ENCODE measurements around the gene TMTC2.
"Not testable (repeated sequence)": the region's sequence is repeated elsewhere in the genome, so short reads cannot be mapped to it uniquely, and the experiment has no call there.

TMTC2 gene

DNA sequence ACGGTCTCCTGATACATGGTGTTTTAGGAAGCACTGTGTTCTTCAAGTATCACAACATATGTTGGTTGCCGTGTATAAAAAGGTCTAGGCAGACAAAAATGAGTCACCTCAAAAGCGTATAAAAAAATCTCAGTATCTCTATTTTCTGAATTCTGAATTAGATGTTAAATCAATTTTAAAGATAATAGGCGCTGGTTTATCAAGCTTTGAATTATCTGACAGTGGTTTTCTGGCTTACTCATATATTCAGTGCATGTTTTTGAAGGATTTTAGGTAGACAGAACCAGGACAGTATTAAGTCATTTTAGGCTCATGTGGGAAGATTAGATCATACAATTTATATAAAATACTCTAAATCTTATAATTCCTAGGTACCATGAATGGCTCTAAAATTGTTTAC lies 110.8 kb downstream of the TMTC2 start:
- no peak for DNase-seq

- DNase-seq: no peak
Observed at GRCh38 chr12:82800185-82800584, 113.5 kb downstream of the TMTC2 start.

- no peak for DNase-seq
Observed at GRCh38 chr12:82801951-82802610, 115.4 kb downstream of the TMTC2 start.

DNA sequence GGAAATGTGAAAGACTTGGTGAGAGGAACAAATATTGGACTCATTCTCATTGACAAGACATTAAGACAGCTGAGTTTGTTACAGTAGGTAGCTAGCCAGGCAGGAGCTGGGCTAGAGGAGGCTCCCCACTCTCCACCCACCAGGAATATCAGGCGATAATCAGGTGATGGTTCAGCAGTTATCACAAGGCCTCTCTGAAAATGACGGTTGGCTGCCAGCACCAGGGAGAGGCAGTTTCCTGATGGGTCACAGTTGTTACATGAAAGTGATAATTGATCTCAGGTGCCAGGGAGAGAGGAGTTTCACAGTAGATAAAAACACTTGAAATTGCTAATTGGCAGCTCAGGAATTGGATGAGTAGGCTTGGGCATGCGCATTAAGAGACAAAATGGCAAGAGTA lies 116.5 kb downstream of the TMTC2 start:
- DNase-seq: no peak

- no peak for DNase-seq
Observed at GRCh38 chr12:82804601-82805000, 117.9 kb downstream of the TMTC2 start.

GRCh38 chr12:82805004-82805403 lies 118.3 kb downstream of the TMTC2 start:
- not testable (repeated sequence) for DNase-seq

DNA sequence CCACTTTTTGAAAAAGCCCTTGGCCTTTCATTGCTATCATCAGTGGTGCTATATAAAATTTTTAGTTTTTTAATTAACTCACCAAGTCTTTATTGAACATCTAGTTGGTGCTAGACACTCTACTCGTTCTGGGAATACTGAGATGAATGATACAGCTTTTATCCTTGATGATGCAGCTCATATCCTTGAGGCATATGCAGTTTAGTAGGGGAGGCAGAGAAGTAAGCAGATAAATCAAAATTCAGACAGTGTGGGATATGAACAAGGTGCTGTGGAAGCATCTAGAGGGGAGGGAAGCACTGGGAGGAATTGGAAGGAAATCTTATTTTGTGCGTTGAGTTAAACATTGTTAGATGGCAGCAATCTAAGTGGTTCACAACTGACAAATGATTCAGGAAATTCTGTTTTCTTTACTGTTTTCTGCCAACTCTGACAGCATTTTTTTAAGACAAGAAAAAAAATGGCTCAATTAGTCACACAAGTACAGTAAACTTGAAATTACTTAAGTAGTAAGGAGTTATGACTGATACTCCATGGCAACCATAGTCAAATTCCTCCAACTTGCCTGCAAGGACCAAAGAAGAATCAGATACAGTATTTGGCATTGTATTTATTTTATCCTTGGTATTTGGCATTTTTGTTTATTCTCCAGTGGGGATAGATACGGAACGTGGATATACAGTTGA lies 119.2 kb downstream of the TMTC2 start:
- DNase-seq: no peak

DNA sequence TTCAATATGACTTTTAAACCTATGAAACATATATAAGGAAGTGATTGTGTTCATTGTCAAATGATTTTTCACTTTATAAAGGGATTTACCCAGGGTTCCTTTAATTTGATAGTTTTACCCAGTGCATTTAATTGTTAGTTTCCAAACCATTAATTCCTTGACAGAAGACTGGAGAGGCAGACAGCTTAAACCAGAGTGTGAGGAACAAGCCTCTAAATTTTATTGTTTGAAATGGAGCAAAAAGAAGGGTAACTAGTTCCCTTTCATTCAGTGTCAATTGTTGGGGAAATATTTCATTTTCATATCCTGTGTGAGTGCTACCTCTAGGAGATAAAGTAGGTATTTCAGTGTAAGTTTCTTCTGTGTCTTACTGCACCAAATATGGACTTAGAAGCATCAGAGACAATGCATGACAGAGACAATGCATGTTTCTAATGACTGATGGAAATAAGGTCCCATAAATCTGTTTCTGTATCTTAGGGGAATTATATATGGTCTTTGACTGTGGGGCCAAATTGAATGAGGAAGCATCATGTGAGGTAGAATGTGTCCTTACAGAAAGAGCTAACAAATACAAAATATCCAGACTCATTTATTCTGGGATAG lies 120.5 kb downstream of the TMTC2 start:
- DNase-seq: no peak

- DNase-seq: no peak
Observed at GRCh38 chr12:82810568-82810967, 123.9 kb downstream of the TMTC2 start.

- no peak for DNase-seq
Observed at GRCh38 chr12:82817368-82817767, 130.7 kb downstream of the TMTC2 start.

DNA sequence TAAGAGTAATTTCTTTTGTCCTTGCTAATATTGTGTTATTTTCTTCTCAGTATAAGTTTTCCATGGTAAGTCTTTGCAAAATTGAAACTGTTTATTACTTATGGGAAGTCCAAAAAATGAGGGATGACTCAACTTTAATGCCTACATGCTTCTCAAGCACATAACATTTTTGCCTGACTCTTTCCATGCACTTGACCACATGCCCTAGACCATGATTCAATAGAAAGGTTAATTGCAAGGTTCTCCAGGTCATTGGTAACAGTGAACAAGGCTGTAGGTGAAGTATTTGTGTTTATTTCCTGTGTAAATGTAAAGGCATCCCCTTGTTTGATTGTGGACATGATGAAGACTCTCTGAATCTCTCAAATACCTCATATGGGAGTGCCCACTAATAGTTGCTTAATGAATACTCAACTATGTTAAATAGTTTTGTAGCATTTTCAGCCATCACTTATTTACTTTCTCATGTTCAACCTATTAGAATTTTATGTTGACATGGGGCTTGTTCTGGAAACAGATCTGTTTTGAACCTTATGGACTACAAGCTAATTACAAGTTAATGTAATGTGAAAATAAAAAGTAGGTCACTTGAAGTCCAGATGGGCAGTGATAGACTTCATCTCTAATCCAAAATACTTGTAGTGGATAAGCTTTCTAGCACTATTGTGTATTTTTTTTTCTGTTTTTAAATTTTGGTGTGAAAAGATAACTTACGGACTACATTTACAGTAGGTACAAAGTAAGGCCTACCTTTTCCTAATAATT lies 131.7 kb downstream of the TMTC2 start:
- no peak for DNase-seq

DNA sequence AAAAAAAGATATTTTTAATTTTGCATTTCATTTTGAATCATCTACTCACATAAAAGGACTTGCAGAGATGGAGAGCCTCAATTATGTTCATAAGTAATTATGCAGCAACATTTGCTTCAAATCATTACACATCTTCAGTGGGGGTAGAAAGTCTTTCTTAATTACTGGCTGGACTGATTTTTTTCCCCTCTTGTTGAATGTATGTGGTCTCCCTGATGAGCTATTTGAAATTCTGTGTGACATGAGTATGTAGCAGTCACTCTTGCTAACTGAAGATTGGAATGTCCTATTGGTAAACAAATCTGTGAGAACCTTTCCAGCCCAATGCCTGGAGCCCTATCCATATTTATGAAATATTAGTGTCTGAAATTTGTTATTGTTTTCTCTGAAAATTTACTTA lies 139.8 kb downstream of the TMTC2 start:
- no peak for DNase-seq

DNA sequence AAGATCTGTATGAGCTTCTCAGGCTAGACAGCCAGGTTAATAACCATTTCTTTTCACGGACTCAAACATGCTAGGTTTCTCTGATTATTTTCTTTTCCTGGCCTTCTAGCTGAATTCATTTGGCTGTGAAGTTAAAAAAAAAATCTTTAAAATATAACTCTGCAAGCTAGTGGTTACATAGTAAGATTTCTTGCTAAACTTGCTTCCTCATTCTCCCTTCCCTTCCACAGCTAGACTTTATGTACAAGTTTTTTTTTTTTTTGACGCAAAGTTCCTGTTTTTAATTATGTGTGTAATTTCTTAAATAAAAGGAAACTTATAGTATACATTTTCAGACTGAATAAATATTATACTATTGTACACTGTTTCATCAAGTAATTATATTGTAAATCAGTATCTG lies 145.4 kb downstream of the TMTC2 start:
- DNase-seq: no peak

DNA sequence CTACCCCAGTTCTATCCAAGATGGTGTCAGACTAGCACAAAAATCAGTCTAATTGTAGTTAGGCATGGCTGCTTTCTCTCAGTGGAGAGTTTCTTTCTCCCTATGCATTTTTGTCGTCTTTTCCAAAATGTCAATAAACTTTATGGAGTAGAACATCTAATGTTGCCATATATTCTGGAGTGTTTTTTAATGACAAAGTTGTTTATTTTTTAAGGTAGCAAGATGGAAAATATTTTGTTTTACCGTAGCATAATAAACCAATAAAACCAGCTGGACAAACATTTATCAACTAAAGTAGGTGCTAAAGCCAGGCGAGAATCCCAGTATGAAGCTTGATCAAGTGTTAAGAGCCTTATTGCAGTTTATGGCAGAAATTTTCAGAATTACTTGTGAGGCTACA lies 146.3 kb downstream of the TMTC2 start:
- no peak for DNase-seq

- no peak for DNase-seq
Observed at GRCh38 chr12:82833481-82833880, 146.8 kb downstream of the TMTC2 start.

DNA sequence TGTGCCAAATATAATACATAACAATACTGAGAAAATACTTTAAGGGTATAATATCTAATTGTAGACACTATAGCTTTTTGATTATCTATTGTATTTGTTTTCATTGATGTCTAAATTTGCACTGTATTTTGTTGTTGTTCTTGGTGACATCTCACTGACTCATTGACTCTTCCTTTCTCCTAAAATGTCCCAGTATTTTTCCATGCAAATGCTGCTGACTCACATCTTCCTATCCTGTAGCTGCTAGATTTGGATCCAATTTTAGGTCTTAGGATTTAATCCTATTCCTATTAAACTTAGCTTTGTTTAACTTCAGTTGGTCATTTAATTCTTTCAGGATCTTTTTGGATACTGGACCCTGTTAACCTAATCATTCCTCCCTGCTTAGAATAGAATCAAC lies 148.5 kb downstream of the TMTC2 start:
- no peak for DNase-seq

DNA sequence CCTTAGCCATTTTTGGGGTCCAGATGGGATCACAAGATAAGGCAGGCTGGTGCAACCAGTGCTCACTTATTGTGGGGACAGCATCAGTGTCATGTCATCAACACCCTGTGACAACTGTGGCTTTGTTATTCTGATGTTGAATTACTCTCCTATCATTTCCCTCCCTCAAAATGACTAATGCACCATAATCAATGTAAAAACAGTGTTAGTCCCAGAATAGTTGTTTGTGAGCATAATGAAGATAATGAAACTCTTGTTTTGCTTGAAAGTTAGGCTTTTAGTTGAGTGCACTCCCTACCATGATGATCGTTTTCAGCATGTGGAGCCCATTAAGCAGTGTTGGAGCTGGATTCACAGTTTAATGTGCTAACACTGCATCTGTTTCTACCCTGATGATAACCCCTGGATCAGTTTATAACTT lies 151.4 kb downstream of the TMTC2 start:
- DNase-seq: no peak

DNA sequence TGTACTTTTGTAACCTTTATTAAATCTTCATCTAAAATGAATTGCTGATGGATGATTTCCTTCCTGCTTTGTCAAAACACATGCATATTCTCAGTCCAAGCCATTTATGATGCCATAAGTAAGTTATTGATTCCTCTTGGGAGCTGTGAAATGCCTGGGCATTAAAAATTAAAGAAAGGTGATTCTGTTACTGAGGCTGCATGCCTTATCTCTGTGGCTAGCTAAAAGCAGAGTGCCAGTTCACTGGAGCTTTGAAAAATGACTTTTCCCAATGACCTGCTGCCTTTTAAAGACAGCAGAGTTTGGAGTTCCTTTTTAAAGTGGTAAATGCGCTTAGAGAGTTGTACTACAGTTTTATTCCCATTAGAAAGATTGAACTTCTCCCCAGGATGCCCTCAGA lies 152.1 kb downstream of the TMTC2 start:
- no peak for DNase-seq

DNA sequence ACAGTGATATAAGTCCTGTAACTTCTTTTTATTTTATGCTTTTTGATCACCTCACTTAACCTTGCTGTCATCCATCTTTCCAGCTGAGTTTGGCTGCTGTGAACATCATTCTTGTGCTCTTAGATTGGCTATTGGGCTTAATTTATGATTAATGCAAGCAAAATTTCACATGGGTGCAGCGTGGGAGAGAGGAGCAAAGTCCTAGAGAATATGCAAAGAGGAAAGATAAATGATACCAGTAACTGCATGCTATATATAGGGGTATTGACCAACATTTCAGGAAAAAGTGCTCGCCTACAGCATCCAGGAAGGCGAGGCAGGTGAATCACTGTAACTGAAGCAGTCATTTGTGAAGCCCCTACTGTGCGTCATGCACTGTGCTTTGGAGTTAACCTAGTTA lies 153.1 kb downstream of the TMTC2 start:
- no peak for DNase-seq

- no peak for DNase-seq
Observed at GRCh38 chr12:82841487-82841904, 154.8 kb downstream of the TMTC2 start.

DNA sequence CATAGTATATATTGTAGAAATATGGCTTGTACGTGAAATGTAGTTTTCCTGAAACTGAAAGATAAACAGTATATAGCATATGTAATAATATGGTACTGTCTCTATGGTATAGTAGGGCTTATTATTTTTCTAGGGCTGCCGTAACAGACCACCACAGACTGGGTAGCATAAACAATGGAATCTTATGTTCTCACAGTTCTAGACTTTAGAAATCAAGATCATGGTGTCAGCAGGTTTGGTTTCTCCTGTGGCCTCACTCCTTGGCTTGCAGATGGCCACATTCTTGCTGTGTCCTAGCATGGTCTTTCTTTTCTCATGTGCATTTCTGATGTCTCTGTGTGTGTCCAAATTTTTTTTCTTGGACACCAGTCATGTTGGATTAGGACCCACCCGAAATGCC lies 155.8 kb downstream of the TMTC2 start:
- no peak for DNase-seq

DNA sequence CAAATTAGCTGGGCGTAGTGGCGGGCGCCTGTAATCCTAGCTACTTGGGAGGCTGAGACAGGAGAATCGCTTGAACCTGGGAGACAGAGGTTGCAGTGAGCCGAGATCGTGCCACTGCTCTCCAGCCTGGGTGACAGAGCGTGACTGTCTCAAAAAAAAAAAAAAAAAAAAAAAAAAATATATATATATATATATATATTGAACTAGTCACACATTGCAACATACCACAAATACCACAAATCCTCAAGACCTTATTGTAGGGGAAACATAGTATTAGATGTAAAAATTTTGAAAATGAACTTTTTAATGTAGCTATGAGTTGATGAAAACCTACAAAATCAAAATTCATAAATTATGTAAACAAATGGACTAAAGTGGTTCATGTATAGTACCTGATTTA lies 158.4 kb downstream of the TMTC2 start:
- DNase-seq: not testable (repeated sequence)

GRCh38 chr12:82848845-82849244 lies 162.1 kb downstream of the TMTC2 start:
- DNase-seq: no peak

DNA sequence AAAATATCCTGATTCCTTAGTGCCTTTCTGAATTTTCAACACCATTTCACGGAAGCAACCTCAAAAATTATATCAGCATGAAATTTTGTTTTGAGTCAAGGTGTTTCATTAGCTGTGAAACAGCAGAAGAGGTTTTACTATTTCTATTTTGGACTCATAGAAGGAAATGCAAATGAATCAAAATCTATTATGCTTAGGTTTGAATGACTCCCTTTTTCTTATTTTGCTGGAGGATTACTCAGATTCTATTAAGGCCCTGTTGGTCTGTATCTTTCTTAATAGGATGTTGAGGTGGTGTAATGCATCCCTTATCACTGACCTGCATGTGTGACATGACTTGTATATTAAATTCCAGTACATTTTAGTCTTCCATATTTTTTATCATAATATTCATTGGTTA lies 165.8 kb downstream of the TMTC2 start:
- DNase-seq: no peak
